IPS DF 6.9 (cell line): ENCODE measurements around the gene LMF1.
"Not testable (repeated sequence)": the region's sequence is repeated elsewhere in the genome, so short reads cannot be mapped to it uniquely, and the experiment has no call there.

Experiments used
- DNase-seq: peaks from one replicate; pipeline ENCODE4 v3.0.0-alpha.2; 2013; ENCODE audit warnings: low read depth, low spot score
- H3K27ac ChIP-seq: one replicate; pipeline ENCODE4 v1.5.1; 2013; ENCODE audit warnings: low read length, control low read depth
- H3K27me3 ChIP-seq: 2 replicates; pipeline ENCODE4 v1.6.1; 2013; ENCODE audit warnings: mild to moderate bottlenecking, low read length; ENCODE audit not compliant: control insufficient read depth, insufficient read depth
- H3K36me3 ChIP-seq: 2 replicates; pipeline ENCODE4 v1.6.1; 2013; ENCODE audit warnings: low read length; ENCODE audit not compliant: control insufficient read depth, insufficient read depth
- H3K4me1 ChIP-seq: 2 replicates; pipeline ENCODE4 v1.6.1; 2013; ENCODE audit warnings: low read length; ENCODE audit not compliant: control insufficient read depth, insufficient read depth
- H3K4me3 ChIP-seq: 2 replicates; pipeline ENCODE4 v1.5.1; 2013; ENCODE audit warnings: mild to moderate bottlenecking, low read length
- H3K9me3 ChIP-seq: 2 replicates; pipeline ENCODE4 v1.6.1; 2013; ENCODE audit warnings: low read length, inconsistent platforms; ENCODE audit not compliant: control insufficient read depth, insufficient read depth
- WGBS: extraction: QIAGEN DNeasy Blood & Tissue Kit; methylation state at CpG from one replicate; pipeline ENCODE4 v1.1.7; 2013; ENCODE audit warnings: mixed read lengths, missing lambda C conversion rate; ENCODE audit not compliant: insufficient read length, insufficient coverage; 5-methylcytosine and 5-hydroxymethylcytosine counted together

LMF1 gene

DNA sequence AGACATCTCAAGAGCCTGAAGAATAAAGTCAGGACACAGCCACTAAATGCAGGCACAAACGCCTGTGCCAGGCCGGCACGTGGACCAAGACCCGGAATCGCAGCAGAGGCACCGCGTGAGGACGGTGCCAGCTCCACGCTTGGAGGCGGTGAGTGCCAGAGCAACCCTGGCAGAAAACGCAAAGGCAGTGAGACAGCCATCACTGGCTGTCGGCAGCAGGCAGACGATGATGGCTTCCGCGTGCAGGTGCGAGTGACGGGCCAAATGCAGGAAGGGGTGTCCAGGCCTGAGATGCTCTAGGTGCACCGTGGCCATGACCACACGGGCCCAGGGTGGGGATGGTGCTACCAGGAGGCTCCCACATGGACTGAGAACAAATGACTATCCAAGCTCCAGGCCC, 78.8 kb downstream of the LMF1 start:
- no CpG with 5 or more reads among the region's 19 CpGs for WGBS
- H3K27me3 ChIP-seq, result no peaks in the 10 kb centered on the region
- no peak overlapping the region for H3K27ac ChIP-seq
- H3K36me3 ChIP-seq, result no peaks in the 10 kb centered on the region; the same call in 1 of the 2 replicates
- H3K4me1 ChIP-seq, result peaks cover 8% of the 10 kb centered on the region
- no peak overlapping the region for H3K4me3 ChIP-seq
- H3K9me3 ChIP-seq, result no peaks in the 10 kb centered on the region
- DNase-seq, result no peak

DNA sequence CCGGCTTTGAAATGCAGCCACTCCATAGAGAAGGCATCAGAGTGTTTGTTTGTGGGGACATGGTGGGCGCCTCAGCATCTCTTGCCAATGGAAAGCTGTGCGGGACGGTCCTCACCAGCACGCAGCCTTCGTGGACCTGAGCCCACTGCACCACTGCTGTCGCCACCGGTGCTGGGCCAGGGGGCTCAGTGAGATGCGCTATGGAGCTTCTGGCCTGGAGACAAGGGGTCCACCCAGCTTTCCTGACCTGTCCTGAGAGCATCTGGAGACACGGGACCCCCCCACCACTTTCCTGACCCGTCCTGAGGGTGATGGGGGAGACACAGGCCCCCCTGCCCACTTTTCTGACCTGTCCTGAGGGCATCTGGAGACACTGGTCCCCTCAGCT, 79.4 kb downstream of the LMF1 start:
- DNase-seq, result no peak
- Histone ChIP-seq H3K4me1 (peaks cover 8% of the 10 kb centered on the region), H3K27ac (no peak overlapping the region), H3K27me3 (no peaks in the 10 kb centered on the region), H3K9me3 (no peaks in the 10 kb centered on the region), H3K4me3 (no peak overlapping the region), H3K36me3 (no peaks in the 10 kb centered on the region; the same call in 1 of the 2 replicates)
- WGBS, result no CpG with 5 or more reads among the region's 11 CpGs

DNA sequence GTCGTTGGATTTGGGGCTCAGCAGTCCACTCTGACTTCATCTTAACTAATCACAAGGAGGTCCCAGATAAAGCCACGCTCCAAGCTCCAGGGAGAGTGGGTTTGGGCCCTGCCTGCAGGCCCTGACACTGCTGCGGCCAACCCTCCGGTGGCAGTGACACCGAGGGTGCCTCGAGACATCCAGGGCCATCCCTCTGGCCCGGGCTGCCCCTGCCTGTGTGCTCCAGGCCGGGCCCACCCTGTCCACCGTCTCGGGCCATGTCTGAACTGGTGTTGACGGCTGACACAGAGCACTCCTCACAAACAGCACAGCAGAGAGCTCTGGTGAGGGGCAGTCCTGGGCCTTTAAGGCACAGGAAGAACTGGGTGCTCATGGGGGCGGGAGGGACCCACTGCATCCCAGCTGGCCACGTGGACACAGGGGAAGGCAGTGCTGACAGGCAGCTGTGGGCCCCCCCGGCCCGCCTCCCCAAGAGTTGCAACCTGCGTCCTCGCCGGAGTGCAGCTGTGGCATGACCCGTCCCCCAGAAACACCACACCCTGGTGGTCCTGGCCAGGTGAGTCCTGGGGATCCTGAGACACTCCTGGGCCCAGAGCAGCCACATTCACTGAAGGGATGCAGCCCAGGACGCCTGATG, 80.0 kb downstream of the LMF1 start:
- DNase-seq, result no peak
- no peak overlapping the region for H3K27ac ChIP-seq
- peaks cover 8% of the 10 kb centered on the region for H3K4me1 ChIP-seq
- WGBS, result no CpG with 5 or more reads among the region's 20 CpGs
- no peaks in the 10 kb centered on the region for H3K27me3 ChIP-seq
- no peaks in the 10 kb centered on the region; the same call in 1 of the 2 replicates for H3K36me3 ChIP-seq
- no peaks in the 10 kb centered on the region for H3K9me3 ChIP-seq
- H3K4me3 ChIP-seq, result no peak overlapping the region

DNA sequence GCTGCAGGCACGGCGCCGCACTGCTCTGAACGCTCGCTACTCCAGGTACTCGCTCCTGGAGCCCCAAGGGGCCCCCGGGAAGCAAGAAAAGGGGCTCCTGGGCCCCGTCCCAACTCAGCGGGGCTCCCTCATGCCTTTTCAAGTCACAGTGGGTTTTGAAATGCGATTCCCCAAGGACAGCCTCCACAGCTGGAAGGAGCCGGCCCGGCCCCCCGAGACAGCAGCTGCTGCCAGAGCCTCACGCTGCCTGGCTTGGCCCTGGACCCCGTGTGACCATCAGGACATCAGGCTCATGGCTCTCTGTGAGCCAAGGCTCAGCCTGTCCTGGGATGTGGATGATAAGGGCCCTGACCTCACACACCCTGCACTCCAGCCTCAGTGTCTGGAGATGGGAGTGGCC, 80.6 kb downstream of the LMF1 start:
- WGBS, result no CpG with 5 or more reads among the region's 15 CpGs
- H3K27me3 ChIP-seq, result no peaks in the 10 kb centered on the region

DNA sequence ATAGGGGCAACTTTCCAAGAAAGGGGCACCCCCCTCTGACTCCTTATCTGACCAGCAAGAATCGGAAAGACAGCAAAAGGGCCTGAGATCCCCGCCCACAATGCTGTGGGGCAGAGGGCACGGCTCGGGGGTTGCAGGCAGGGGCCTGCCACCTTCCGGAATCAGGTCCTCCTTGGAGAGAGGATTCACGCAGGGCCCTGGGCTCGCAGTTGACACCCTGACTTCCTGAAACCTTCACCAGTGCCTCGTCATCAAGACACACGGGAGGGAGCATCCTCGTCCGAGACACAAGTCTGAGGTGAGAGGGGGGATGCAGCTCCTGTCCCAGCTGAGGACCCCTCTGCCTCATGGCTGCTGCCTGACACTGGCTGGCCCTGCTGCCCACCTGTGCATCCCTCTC, 81.2 kb downstream of the LMF1 start:
- H3K4me1 ChIP-seq, result peaks cover 8% of the 10 kb centered on the region
- H3K9me3 ChIP-seq, result no peaks in the 10 kb centered on the region
- H3K36me3 ChIP-seq, result no peaks in the 10 kb centered on the region; the same call in 1 of the 2 replicates
- no peaks in the 10 kb centered on the region for H3K27me3 ChIP-seq
- H3K4me3 ChIP-seq, result no peak overlapping the region
- no peak for DNase-seq
- H3K27ac ChIP-seq, result no peak overlapping the region
- no CpG with 5 or more reads among the region's 11 CpGs for WGBS

More for the DNA sequence above, 80.6 kb downstream of the LMF1 start:
- no peak for DNase-seq
- Histone ChIP-seq H3K9me3 (no peaks in the 10 kb centered on the region), H3K27ac (no peak overlapping the region), H3K4me1 (peaks cover 8% of the 10 kb centered on the region), H3K36me3 (no peaks in the 10 kb centered on the region; the same call in 1 of the 2 replicates), H3K4me3 (no peak overlapping the region)

DNA sequence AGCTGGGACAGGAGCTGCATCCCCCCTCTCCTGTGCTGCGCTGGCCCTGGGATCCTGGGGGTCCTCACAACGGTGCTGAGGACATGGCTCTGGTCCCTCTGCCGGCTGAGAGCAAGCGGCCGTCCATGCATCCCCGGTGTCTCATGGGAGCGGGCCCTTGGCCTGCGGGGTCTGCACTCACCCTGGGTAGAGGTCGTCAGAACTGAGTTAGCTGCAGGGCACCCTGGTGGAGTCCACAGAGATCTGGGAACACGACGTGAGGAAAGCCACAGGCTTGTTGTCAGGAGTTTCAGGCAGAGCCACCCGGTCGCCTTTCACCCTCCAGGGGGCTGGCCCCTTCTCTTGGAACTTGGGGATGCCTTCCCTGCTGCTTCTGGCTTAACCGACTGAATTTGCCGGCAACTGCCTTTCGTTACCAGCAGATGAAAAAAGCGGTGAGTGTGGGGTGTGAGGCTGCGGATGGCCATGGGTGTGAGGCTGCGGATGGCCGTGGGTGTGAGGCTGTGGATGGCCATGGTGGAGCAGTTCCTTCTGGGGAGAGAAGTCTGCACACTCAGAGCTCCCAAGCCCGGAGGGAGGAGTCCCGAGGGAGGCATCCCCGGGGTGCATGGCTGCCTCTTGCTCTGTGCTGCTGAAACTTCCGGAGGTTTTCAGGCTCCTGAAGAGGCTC, 81.7 kb downstream of the LMF1 start:
- H3K36me3 ChIP-seq, result no peaks in the 10 kb centered on the region; the same call in 1 of the 2 replicates
- H3K4me3 ChIP-seq, result no peak overlapping the region
- no peaks in the 10 kb centered on the region for H3K27me3 ChIP-seq
- peaks cover 8% of the 10 kb centered on the region for H3K4me1 ChIP-seq
- WGBS, result no CpG with 5 or more reads among the region's 24 CpGs
- no peak for DNase-seq
- no peak overlapping the region for H3K27ac ChIP-seq
- no peaks in the 10 kb centered on the region for H3K9me3 ChIP-seq

DNA sequence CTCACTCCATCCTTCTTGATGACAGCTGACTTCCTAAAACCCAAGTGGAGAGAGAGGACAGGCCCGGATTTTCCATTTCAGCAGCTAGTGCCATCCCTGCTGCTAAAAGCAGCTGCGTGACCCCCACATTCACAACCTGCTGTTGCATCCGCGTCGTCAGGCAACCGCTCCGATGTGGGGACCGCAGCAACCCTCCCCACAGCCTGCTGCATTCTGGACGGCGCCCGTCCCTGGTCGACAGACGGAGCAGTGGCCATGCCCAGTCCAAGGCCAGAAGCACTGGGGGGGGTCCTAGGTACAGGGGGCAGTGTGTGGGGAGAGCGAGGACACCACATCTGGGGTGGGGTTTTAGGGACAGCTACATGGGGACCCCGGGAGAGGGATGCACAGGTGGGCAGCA, 82.3 kb downstream of the LMF1 start:
- not testable (repeated sequence) for H3K27me3 ChIP-seq, H3K4me3 ChIP-seq, H3K36me3 ChIP-seq, DNase-seq, H3K27ac ChIP-seq, H3K4me1 ChIP-seq, H3K9me3 ChIP-seq
- WGBS, result no CpG with 5 or more reads among the region's 15 CpGs

DNA sequence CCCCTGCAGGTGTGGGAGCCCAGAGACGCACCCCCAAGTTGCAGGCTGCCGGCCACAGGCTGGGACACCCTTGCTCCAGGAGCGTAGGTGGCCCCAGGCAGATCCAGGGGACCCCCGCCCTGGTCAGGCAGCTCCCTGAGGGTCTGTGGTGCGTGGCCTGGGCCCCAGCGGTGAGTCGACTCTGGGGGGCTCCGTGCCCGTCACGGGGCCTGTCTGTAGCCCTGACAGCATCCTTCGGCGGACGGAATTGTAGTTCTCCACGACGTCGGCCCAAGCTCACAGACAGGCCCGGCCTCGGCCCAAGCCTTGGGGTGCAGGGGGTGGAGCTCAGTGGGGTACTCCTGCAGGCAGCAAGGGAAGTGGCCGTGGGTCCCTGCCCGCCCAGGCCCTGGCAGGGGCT, 82.9 kb downstream of the LMF1 start:
- no peaks in the 10 kb centered on the region for H3K27me3 ChIP-seq
- no peaks in the 10 kb centered on the region; the same call in 1 of the 2 replicates for H3K36me3 ChIP-seq
- WGBS, result no CpG with 5 or more reads among the region's 20 CpGs
- no peak overlapping the region for H3K27ac ChIP-seq
- DNase-seq, result no peak
- peaks cover 8% of the 10 kb centered on the region for H3K4me1 ChIP-seq
- no peak overlapping the region for H3K4me3 ChIP-seq
- no peaks in the 10 kb centered on the region for H3K9me3 ChIP-seq

DNA sequence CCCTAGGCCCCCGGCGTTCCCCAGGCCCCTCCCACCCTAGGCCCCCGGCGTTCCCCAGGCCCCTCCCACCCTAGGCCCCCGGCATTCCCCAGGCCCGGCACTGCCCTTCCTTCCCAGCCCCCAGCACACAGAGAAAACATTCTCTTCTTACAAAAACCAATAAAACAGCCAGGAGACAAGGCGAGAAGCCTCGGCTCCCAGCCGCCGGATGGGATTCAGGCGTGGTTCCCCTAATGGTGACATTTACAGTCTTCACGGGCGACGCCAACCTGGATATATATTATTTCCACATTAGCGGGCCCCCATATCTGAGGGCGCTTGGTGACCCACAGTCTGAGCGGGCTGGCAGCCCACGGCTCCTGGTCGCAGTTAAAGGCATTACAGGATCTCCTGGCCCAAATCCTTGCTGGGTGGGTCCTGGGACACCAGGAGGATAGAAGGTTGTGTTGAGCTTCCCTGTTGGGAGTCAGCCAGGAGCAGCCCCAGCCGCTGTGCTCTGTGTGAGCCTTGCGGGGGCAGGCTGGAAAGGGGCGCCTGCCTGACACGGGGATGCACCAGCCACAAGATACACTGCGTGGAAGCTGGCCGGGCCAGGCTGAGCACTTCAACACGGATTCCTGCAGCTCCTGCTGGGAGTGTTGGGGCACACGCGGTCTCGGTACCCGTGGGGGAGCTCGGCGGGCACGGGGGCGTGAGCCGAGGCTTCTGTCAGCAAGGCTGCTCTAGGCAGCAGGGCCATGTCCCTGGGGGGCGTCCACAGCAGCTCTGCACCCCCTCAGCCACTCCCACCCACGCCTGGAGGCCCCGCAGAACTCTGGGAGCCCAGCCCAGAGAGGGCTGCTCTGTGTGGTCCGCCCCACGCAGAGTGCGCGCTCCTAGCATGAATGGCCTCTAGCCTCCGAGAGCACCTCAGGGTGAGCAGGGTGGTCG, 83.7 kb downstream of the LMF1 start:
- H3K4me3 ChIP-seq, result peak overlapping the region; percentile 9; the same call in 1 of the 2 replicates
- H3K36me3 ChIP-seq, result no peaks in the 10 kb centered on the region; the same call in 1 of the 2 replicates
- H3K27ac ChIP-seq, result no peak overlapping the region
- H3K4me1 ChIP-seq, result peaks cover 8% of the 10 kb centered on the region
- no peak for DNase-seq
- H3K27me3 ChIP-seq, result no peaks in the 10 kb centered on the region
- no CpG with 5 or more reads among the region's 44 CpGs for WGBS
- H3K9me3 ChIP-seq, result no peaks in the 10 kb centered on the region

DNA sequence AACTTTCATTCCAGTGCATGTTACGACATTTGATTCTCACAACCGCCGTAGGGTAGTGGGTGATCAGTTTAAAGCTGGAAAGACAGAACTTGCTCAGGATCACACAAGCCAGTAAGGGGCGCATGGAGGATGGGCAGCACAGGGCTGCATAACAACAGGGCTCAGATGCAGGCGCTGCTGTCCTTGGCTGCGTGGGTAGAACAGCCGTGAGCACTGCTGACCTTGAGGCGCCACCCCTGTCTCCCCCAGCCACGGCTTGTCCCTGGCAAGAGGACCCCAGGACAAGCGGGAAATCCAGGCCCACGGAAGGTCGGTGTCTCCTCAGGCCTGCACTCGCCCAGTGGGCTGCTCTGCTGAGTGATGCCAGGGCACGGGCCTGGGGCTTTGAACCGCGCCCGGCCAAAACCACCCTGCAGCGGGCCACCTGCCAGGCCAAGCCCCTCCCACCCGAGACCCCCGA, 84.7 kb downstream of the LMF1 start:
- Histone ChIP-seq H3K36me3 (no peaks in the 10 kb centered on the region), H3K27me3 (no peaks in the 10 kb centered on the region), H3K4me3 (peak overlapping the region; percentile 28; the same call in 1 of the 2 replicates), H3K4me1 (peaks cover 8% of the 10 kb centered on the region), H3K9me3 (no peaks in the 10 kb centered on the region), H3K27ac (no peak overlapping the region)
- WGBS, result no CpG with 5 or more reads among the region's 20 CpGs
- DNase-seq, result no peak
